Measurements from ENCODE around the gene HMGN4. TPM values are rescaled to one million over a fixed set of nuclear protein-coding genes. Genes with fewer than 3 reads are reported as not detected.

HMGN4 gene
- total and polyA plus RNA-seq, 9 of the 15 experiments (the other 6 are each of a cell fraction or from before 2014, with no cell fraction given) = 35.4 to 134 (median 94.1) TPM

DNA sequence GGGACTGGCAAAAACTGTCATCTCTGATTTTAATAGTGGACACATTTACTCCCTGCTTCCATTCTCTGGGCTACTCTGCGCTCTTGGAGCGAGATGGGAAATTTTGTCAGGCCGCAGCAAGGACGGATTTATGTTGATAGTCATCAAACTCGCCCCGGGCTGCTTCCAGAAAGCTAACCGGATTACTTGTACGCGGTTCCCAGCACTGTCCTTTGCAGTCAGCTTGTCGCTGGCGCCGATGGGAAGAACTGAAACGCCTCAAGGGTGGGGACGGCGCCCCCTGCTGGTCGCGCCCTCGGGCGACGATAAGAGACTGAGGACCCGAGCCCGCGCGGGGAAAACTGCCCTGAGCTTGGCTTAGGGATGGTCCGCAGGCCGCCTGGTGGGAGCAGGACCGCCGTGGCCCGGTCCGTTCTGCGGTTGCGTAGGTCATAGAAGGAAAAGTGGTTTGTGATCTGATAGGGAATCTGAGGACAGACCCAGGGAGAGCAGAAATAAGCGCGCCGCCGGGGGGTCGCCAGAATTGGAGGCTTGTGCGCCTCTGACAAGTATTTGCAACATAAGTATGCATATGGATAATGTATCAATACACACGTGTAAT is 57.6 kb downstream of the HMGN4 start (continued):
- TF ChIP-seq ZNF41 (CRISPR knock-in tag; conservative IDR thresholded peaks at IDR 0.05) (no peak), SAFB (IDR thresholded peaks at IDR 0.05; ENCODE audit: borderline replicate concordance, low read depth, low read length) (peak; percentile 19; the same call in 1 of the 2 replicates), ZBTB7A (IDR thresholded peaks at IDR 0.05; ENCODE audit: borderline replicate concordance, control insufficient read depth, low read depth, low read length) (peak; percentile 97; the same call in 1 of the 2 replicates), HDAC6 (IDR thresholded peaks at IDR 0.05; ENCODE audit: low read depth, low read length) (no peak), DDX20 (tag; IDR thresholded peaks at IDR 0.05; ENCODE audit: low read depth) (no peak), ZNF76 (CRISPR knock-in tag; IDR thresholded peaks at IDR 0.05; ENCODE audit: borderline replicate concordance) (0 out of 2 replicates have a peak, but pooled peaks have one; percentile 60), RAD21 (CRISPR knock-in tag; conservative IDR thresholded peaks at IDR 0.05 in 1 of 2, IDR thresholded peaks at IDR 0.05 in 1 of 2) (peak; percentile 95 to 96), E2F3 (CRISPR knock-in tag; IDR thresholded peaks at IDR 0.05) (peak; percentile 82), MXI1 (IDR thresholded peaks at IDR 0.05; ENCODE audit: low read depth, low read length) (no peak; the same call in 1 of the 2 replicates), EP300 (IDR thresholded peaks at IDR 0.05; ENCODE audit: low read length) (peak; percentile 29; the same call in 1 of the 2 replicates), SMARCA4 (IDR thresholded peaks at IDR 0.05) (peak; percentile 33; the same call in 1 of the 2 replicates), KDM5B (IDR thresholded peaks at IDR 0.05; ENCODE audit: insufficient replicate concordance, low read depth, low read length) (peak; percentile 48)
- TF ChIP-seq, protein P1, sequence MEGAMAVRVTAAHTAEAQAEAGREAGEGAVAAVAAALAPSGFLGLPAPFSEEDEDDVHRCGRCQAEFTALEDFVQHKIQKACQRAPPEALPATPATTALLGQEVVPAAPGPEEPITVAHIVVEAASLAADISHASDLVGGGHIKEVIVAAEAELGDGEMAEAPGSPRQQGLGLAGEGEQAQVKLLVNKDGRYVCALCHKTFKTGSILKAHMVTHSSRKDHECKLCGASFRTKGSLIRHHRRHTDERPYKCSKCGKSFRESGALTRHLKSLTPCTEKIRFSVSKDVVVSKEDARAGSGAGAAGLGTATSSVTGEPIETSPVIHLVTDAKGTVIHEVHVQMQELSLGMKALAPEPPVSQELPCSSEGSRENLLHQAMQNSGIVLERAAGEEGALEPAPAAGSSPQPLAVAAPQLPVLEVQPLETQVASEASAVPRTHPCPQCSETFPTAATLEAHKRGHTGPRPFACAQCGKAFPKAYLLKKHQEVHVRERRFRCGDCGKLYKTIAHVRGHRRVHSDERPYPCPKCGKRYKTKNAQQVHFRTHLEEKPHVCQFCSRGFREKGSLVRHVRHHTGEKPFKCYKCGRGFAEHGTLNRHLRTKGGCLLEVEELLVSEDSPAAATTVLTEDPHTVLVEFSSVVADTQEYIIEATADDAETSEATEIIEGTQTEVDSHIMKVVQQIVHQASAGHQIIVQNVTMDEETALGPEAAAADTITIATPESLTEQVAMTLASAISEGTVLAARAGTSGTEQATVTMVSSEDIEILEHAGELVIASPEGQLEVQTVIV (CRISPR knock-in tag; IDR thresholded peaks at IDR 0.05; ENCODE audit: borderline replicate concordance) = no peak
- TF ChIP-seq, protein P2, sequence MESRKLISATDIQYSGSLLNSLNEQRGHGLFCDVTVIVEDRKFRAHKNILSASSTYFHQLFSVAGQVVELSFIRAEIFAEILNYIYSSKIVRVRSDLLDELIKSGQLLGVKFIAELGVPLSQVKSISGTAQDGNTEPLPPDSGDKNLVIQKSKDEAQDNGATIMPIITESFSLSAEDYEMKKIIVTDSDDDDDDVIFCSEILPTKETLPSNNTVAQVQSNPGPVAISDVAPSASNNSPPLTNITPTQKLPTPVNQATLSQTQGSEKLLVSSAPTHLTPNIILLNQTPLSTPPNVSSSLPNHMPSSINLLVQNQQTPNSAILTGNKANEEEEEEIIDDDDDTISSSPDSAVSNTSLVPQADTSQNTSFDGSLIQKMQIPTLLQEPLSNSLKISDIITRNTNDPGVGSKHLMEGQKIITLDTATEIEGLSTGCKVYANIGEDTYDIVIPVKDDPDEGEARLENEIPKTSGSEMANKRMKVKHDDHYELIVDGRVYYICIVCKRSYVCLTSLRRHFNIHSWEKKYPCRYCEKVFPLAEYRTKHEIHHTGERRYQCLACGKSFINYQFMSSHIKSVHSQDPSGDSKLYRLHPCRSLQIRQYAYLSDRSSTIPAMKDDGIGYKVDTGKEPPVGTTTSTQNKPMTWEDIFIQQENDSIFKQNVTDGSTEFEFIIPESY (CRISPR knock-in tag; IDR thresholded peaks at IDR 0.05) = peak; percentile 94
- TF ChIP-seq, protein P3, sequence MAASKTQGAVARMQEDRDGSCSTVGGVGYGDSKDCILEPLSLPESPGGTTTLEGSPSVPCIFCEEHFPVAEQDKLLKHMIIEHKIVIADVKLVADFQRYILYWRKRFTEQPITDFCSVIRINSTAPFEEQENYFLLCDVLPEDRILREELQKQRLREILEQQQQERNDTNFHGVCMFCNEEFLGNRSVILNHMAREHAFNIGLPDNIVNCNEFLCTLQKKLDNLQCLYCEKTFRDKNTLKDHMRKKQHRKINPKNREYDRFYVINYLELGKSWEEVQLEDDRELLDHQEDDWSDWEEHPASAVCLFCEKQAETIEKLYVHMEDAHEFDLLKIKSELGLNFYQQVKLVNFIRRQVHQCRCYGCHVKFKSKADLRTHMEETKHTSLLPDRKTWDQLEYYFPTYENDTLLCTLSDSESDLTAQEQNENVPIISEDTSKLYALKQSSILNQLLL (CRISPR knock-in tag; IDR thresholded peaks at IDR 0.05; ENCODE audit: borderline replicate concordance) = no peak
- TF ChIP-seq, protein P4, sequence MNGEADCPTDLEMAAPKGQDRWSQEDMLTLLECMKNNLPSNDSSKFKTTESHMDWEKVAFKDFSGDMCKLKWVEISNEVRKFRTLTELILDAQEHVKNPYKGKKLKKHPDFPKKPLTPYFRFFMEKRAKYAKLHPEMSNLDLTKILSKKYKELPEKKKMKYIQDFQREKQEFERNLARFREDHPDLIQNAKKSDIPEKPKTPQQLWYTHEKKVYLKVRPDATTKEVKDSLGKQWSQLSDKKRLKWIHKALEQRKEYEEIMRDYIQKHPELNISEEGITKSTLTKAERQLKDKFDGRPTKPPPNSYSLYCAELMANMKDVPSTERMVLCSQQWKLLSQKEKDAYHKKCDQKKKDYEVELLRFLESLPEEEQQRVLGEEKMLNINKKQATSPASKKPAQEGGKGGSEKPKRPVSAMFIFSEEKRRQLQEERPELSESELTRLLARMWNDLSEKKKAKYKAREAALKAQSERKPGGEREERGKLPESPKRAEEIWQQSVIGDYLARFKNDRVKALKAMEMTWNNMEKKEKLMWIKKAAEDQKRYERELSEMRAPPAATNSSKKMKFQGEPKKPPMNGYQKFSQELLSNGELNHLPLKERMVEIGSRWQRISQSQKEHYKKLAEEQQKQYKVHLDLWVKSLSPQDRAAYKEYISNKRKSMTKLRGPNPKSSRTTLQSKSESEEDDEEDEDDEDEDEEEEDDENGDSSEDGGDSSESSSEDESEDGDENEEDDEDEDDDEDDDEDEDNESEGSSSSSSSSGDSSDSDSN (IDR thresholded peaks at IDR 0.05; ENCODE audit: borderline replicate concordance in 1 of 2, low read depth in 2 of 2, low read length in 2 of 2) = peak; percentile 81 to 95
- TF ChIP-seq, protein P5, sequence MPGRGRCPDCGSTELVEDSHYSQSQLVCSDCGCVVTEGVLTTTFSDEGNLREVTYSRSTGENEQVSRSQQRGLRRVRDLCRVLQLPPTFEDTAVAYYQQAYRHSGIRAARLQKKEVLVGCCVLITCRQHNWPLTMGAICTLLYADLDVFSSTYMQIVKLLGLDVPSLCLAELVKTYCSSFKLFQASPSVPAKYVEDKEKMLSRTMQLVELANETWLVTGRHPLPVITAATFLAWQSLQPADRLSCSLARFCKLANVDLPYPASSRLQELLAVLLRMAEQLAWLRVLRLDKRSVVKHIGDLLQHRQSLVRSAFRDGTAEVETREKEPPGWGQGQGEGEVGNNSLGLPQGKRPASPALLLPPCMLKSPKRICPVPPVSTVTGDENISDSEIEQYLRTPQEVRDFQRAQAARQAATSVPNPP (IDR thresholded peaks at IDR 0.05; ENCODE audit: borderline replicate concordance, insufficient read depth, insufficient read length) = no peak

All from K562 (cell line).